Measurements from ENCODE around the gene OR56B1. TPM values are rescaled to one million over a fixed set of nuclear protein-coding genes. Genes with fewer than 3 reads are reported as not detected.

Gene OR56B1
- total and polyA plus RNA-seq, 4 donors, result 0.03 to 0.08 TPM; not detected in 2

DNA sequence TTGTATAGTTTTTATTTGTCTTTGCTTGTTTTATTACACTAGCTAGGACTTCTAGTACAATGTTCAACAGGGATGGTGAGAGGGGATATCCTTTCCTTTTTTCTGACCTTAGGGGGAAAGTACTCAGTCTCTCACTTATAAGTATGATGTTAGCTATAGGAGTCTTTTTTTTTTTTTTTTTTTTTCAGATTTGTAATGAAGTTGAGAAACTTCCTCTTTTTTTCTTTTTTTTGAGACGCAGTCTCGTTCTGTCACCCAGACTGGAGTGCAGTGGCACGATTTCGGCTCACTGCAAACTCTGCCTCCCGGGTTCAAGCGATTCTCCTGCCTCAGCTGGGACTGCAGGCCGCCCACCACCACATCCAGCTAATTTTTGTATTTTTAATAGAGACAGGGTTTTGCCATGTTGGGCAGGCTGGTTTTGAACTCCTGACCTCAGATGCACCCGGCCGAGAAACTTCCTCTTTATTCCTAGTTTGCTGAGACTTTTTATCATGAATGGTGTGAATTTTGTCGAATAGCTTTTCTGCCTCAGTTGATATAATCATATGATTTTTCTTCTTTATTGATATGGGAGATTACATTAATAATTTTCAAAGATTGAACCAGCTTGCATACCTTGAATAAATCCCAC lies 35.7 kb upstream of the OR56B1 start:
- no peaks in the 10 kb centered on the region for H3K9me3 ChIP-seq (ENCODE audit: control insufficient read depth in 4 of 4, insufficient read depth in 3 of 4, low read length in 3 of 4)
- ATAC-seq (ENCODE audit: insufficient read depth, low FRiP score) (no peak), DNase-seq (no peak)
- H3K4me1 ChIP-seq (ENCODE audit: control insufficient read depth in 5 of 5, insufficient read depth in 5 of 5, low read length in 5 of 5), result no peaks in the 10 kb centered on the region
- no peak overlapping the region for H3K9ac ChIP-seq (ENCODE audit: insufficient read depth in 1 of 2, low read length in 2 of 2)
- H3K27ac ChIP-seq (ENCODE audit: low read depth in 1 of 2, low read length in 1 of 2), result no peak overlapping the region
- peaks cover 3 to 19% (median 5%) of the 10 kb centered on the region in 4 donors for H3K36me3 ChIP-seq (ENCODE audit: control insufficient read depth in 4 of 4, insufficient read depth in 4 of 4, low read length in 4 of 4)
- no peak for TF ChIP-seq CTCF (IDR thresholded peaks at IDR 0.05; ENCODE audit: control extremely low read depth, extremely low read depth)
- 35 to 73% methylated on average over 10 of the region's 10 CpGs for WGBS, 2 donors
- no peaks in the 10 kb centered on the region for H3K27me3 ChIP-seq (ENCODE audit: control insufficient read depth in 3 of 3, insufficient read depth in 3 of 3, low read length in 2 of 3)
- no peak overlapping the region for H3K4me3 ChIP-seq

DNA sequence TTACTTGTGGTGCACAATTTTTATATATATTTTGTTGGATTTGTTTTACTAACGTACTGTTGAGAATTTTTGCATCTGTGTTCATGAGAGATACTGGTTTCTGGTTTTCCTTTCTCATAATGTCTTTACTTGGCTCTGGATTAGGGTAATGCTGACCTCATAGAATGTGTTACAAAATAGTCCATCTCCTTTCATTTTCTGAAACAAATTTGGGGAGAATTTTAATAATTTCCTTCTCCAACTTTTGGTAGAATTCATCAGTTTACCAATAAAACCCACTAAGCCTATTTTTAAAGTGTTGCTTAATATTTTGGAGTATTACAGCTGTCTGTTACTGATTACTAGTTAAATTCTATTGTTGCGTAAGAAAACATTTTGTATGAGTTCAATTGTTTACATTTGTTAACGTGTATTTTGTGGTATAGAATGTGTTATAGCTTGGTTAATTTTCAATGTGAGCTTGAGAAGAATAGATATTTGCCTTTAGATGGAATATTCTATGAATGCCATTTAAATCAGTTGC lies 35.1 kb upstream of the OR56B1 start:
- TF ChIP-seq CTCF (IDR thresholded peaks at IDR 0.05; ENCODE audit: control extremely low read depth, extremely low read depth), result no peak
- no peak overlapping the region for H3K27ac ChIP-seq (ENCODE audit: low read depth in 1 of 2, low read length in 1 of 2)

GRCh38 chr11:5703741-5704536 lies 32.3 kb upstream of the OR56B1 start:
- Histone ChIP-seq H3K9ac (ENCODE audit: insufficient read depth in 1 of 2, low read length in 2 of 2) (no peak overlapping the region), H3K4me1 (ENCODE audit: control insufficient read depth in 5 of 5, insufficient read depth in 5 of 5, low read length in 5 of 5) (no peaks in the 10 kb centered on the region), H3K36me3 (ENCODE audit: control insufficient read depth in 4 of 4, insufficient read depth in 4 of 4, low read length in 4 of 4) (peaks cover 0 to 20% (median 6%) of the 10 kb centered on the region in 4 donors), H3K9me3 (ENCODE audit: control insufficient read depth in 4 of 4, insufficient read depth in 3 of 4, low read length in 3 of 4) (no peaks in the 10 kb centered on the region), H3K4me3 (no peak overlapping the region), H3K27ac (ENCODE audit: low read depth in 1 of 2, low read length in 1 of 2) (no peak overlapping the region), H3K27me3 (ENCODE audit: control insufficient read depth in 3 of 3, insufficient read depth in 3 of 3, low read length in 2 of 3) (no peaks in the 10 kb centered on the region)
- no peak for ATAC-seq (ENCODE audit: insufficient read depth, low FRiP score)
- no peak for TF ChIP-seq CTCF (IDR thresholded peaks at IDR 0.05; ENCODE audit: control extremely low read depth, extremely low read depth)
- no peak for DNase-seq
- 91 to 92% methylated on average over 2 of the region's 2 CpGs for WGBS, 2 donors

More for the DNA sequence above, 35.1 kb upstream of the OR56B1 start:
- peaks cover 3 to 20% (median 5%) of the 10 kb centered on the region in 4 donors for H3K36me3 ChIP-seq (ENCODE audit: control insufficient read depth in 4 of 4, insufficient read depth in 4 of 4, low read length in 4 of 4)
- DNase-seq (no peak), ATAC-seq (ENCODE audit: insufficient read depth, low FRiP score) (no peak)
- WGBS, 2 donors, result 31 to 52% methylated on average over 3 of the region's 3 CpGs
- no peaks in the 10 kb centered on the region for H3K4me1 ChIP-seq (ENCODE audit: control insufficient read depth in 5 of 5, insufficient read depth in 5 of 5, low read length in 5 of 5)
- no peaks in the 10 kb centered on the region for H3K9me3 ChIP-seq (ENCODE audit: control insufficient read depth in 4 of 4, insufficient read depth in 3 of 4, low read length in 3 of 4)
- H3K27me3 ChIP-seq (ENCODE audit: control insufficient read depth in 3 of 3, insufficient read depth in 3 of 3, low read length in 2 of 3), result no peaks in the 10 kb centered on the region
- no peak overlapping the region for H3K9ac ChIP-seq (ENCODE audit: insufficient read depth in 1 of 2, low read length in 2 of 2)
- H3K4me3 ChIP-seq, result no peak overlapping the region
